Right forelimb (tissue), 1 donor: Measurements from ENCODE around the gene SLC7A7.
"Not testable (repeated sequence)": the region's sequence is repeated elsewhere in the genome, so short reads cannot be mapped to it uniquely, and the experiment has no call there.

Experiments used
- DNase-seq: peaks from one replicate; pipeline ENCODE4 v3.0.0-alpha.2; 2018

Gene SLC7A7

GRCh38 chr14:22748206-22748605 is 67.0 kb downstream of the SLC7A7 start:
- no peak for DNase-seq

GRCh38 chr14:22747769-22748168 is 67.5 kb downstream of the SLC7A7 start:
- DNase-seq, result no peak

DNA sequence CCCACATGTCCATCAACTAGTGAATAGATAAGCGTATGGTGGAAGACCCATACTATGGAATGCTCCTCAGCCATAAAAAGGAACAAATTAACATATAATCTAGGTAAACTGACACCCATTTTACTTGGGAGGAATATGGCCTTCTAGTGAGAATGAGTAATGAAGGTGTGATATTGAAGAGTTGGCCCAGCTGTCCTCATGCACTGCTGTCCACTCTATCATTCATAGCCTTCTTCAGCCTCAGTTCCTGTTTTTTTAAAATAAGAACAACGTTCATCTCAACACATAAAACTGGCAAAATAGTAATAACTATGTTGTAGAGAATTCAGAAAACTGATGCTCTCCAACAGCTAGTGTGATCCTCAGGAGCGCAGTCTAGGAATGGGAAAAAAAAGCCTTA is 75.2 kb downstream of the SLC7A7 start:
- DNase-seq, result no peak

GRCh38 chr14:22739423-22739822 is 75.8 kb downstream of the SLC7A7 start:
- no peak for DNase-seq

DNA sequence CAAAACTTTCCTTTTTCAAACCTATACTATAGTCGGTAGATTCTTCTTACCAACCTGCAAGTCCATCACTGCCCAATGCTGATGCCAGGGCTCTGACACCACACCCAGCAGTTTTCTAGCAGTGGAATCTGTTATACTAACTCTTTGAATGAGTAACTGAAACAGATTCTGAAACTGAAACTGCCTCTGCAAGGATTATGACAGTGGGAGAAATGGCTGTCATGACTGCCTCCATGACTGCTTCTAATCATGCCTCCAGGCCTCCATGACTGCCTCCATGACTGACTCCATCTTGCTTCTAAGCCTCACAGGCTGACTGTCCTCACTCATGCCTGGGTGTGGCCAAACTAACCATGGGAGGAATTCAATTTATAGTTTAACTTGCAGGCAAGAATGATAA is 78.2 kb downstream of the SLC7A7 start:
- DNase-seq, result no peak

DNA sequence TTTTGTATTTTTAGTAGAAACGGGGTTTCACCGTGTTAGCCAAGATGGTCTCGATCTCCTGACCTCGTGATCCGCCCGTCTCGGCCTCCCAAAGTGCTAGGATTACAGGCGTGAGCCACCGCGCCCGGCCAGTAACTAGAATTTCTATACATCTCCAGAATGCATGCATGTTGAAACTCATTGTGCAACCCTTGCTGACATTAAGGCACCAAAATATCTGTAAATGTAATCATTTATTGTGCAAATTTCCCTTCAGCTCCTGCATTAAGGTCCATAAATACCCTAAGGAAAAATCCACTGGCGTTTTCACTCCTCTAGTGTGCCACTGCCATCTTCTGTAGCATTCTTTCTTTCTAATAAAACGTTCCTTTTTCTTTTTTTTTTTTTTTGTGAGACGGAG is 78.9 kb downstream of the SLC7A7 start:
- DNase-seq, result not testable (repeated sequence)

GRCh38 chr14:22735096-22735495 is 80.1 kb downstream of the SLC7A7 start:
- DNase-seq, result no peak

DNA sequence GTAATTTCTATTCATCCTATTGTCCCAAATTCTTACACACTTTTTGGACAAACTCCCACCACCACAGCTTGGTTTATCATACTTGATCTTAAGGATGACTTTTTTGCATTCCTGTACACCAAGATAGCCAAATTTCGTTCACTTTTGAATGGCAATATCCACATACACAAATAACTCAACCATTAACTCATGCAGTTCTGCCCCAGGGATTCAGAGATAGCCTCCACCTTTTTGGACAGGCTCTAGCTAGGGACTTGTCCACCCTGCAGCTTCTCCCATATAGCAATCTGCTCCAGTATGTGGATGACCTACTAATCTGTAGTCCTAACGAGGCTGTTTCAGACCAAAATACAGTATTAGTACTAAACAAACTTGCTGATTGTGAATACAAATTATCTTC is 81.4 kb downstream of the SLC7A7 start:
- no peak for DNase-seq

DNA sequence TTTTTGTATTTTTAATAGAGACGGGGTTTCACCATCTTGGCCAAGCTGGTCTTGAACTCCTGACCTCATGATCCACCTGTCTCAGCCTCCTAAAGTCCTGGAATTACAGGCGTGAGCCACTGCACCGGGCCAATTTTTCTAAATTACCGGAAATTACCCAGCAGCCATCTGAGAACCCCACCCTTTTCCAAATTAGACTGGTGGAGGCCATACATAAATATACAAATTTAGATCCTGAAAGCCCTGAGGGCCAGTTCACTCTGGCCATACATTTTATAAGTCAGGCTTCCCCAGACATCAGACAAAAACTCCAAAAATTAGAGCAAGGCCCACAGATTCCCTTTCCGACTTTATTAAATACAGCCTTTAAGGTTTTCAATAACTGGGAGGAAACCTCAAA is 83.2 kb downstream of the SLC7A7 start:
- DNase-seq, result not testable (repeated sequence)

DNA sequence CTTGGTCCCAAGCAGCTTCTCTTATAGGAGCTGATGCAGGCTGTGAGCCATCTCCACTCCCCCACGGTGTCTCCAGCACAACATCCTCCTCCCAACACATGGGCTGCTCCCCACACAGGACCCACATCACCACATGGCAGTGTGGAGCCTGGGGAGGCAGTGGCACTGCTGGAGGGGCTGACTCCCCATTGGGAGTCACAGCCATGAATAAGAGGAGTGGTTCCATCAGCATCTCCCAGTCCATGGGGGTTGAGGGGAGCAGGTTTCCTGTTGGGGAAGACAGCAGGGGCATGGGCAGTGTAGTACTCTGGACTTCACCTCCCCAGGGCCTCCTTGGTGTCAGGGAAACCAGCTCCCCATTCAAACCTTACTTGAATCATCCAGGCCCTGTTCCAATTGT is 89.2 kb downstream of the SLC7A7 start:
- DNase-seq, result no peak

DNA sequence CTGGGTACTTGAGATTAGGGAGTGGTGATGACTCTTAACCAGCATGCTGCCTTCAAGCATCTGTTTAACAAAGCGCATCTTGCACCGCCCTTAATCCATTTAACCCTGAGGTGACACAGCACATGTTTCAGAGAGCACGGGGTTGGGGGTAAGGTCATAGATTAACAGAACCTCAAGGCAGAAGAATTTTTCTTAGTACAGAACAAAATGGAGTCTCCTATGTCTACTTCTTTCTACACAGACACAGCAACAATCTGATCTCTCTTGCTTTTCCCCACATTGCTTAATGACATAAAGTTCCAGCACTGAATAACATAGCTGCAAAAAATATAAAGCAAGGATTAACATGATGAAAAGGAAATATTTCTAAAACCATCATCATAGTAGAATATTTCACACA is 89.9 kb downstream of the SLC7A7 start:
- not testable (repeated sequence) for DNase-seq

DNA sequence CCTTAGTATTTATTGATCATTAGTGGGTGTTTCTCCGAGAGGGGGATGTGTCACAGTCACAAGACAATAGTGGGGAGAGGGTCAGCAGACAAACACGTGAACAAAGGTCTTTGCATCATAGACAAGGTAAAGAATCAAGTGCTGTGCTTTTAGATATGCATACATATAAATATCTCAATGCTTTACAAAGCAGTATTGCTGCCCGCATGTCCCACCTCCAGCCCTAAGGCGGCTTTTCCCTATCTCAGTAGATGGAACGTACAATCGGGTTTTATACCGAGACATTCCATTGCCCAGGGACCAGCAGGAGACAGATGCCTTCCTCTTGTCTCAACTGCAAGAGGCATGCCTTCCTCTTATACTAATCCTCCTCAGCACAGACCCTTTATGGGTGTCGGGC is 90.4 kb downstream of the SLC7A7 start:
- DNase-seq, result not testable (repeated sequence)

GRCh38 chr14:22723815-22724214 is 91.4 kb downstream of the SLC7A7 start:
- no peak for DNase-seq
